Measurements from ENCODE around the gene CEP78.
A peak's percentile ranks its signal among the peaks of the same experiment; 100 is the strongest.

The CEP78 gene

DNA sequence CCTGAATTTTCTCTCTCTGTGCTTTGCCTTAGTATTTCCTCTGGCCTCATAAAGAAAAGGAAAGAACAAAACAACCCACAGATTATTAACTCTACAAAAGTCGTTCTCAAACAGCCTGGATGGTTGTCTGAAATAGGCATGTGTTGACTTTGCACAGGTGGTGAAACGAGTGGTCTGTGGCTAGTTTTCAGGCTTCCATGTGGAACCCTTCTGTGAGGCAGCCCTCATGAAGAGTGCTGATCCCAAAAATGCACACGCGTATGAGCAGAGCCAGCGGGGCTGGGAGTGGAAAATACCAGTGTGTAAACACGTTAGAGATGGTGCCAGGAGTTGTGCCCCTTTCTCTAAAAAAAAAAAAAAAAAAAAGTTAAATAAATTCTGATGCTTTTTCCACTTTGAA, 56.2 kb downstream of the CEP78 start:
- no peak for DNase-seq (ENCODE audit: low read depth)
- TF ChIP-seq, protein P1, sequence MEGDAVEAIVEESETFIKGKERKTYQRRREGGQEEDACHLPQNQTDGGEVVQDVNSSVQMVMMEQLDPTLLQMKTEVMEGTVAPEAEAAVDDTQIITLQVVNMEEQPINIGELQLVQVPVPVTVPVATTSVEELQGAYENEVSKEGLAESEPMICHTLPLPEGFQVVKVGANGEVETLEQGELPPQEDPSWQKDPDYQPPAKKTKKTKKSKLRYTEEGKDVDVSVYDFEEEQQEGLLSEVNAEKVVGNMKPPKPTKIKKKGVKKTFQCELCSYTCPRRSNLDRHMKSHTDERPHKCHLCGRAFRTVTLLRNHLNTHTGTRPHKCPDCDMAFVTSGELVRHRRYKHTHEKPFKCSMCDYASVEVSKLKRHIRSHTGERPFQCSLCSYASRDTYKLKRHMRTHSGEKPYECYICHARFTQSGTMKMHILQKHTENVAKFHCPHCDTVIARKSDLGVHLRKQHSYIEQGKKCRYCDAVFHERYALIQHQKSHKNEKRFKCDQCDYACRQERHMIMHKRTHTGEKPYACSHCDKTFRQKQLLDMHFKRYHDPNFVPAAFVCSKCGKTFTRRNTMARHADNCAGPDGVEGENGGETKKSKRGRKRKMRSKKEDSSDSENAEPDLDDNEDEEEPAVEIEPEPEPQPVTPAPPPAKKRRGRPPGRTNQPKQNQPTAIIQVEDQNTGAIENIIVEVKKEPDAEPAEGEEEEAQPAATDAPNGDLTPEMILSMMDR (conservative IDR thresholded peaks at IDR 0.05; ENCODE audit: control insufficient read depth, insufficient read depth, low read depth, low read length): no peak
- H3K4me3 ChIP-seq (ENCODE audit: control insufficient read depth, low read depth, low read length): no peak overlapping the region

- DNase-seq (ENCODE audit: low read depth): no peak
- H3K4me3 ChIP-seq (ENCODE audit: control insufficient read depth, low read depth, low read length): no peak overlapping the region
- TF ChIP-seq, protein P1 (conservative IDR thresholded peaks at IDR 0.05; ENCODE audit: control insufficient read depth, insufficient read depth, low read depth, low read length): no peak
Measured at GRCh38 chr9:78292716-78293497, 57.0 kb downstream of the CEP78 start.

- TF ChIP-seq, protein P1 (conservative IDR thresholded peaks at IDR 0.05; ENCODE audit: control insufficient read depth, insufficient read depth, low read depth, low read length): no peak
- no peak for DNase-seq (ENCODE audit: low read depth)
Measured at GRCh38 chr9:78294290-78295176, 58.7 kb downstream of the CEP78 start.

GRCh38 chr9:78295177-78295575, 59.3 kb downstream of the CEP78 start:
- TF ChIP-seq, protein P1 (conservative IDR thresholded peaks at IDR 0.05; ENCODE audit: control insufficient read depth, insufficient read depth, low read depth, low read length): no peak
- DNase-seq (ENCODE audit: low read depth): no peak

More at GRCh38 chr9:78294290-78295176, 58.7 kb downstream of the CEP78 start:
- H3K4me3 ChIP-seq (ENCODE audit: control insufficient read depth, low read depth, low read length): no peak overlapping the region

GRCh38 chr9:78295731-78296130, 59.9 kb downstream of the CEP78 start:
- peak overlapping the region; percentile 84 for H3K4me3 ChIP-seq (ENCODE audit: control insufficient read depth, low read depth, low read length)
- TF ChIP-seq, protein P1 (conservative IDR thresholded peaks at IDR 0.05; ENCODE audit: control insufficient read depth, insufficient read depth, low read depth, low read length): no peak
- DNase-seq (ENCODE audit: low read depth): peak; percentile 3

More at GRCh38 chr9:78295177-78295575, 59.3 kb downstream of the CEP78 start:
- no peak overlapping the region for H3K4me3 ChIP-seq (ENCODE audit: control insufficient read depth, low read depth, low read length)

DNA sequence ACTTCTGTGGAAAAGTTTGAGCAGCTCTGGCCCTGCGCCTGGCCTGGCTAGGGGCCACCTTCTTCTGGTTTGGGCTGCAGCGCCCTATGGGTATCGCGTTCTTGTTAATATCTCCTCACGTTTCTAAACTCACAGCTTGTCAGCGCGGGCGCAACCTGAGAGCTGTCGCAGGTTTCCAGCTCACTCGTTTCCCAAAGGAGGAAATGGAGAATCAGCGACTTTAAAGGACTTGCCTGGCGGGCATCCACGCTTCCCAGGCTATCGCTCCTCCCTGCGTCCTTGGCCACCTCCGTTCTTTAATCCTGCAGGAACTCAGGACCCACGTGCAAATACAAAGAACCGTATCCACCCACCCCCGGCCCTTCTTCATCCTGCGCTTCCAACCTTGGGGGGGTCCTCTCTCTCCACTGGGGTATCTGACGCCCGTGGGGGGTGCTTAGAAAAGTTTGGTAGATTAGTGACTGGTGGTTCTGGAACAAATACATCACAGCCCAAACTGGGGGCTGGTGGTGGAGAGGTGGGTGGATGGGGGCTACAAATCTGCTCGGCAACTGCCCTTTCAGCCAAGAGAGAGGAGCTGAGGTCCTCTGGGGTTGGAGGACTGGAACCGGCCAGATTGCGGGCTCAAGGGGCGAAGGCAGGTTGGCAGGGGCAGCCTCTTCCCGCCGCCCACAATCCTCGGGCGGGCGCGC, 60.5 kb downstream of the CEP78 start:
- H3K4me3 ChIP-seq (ENCODE audit: control insufficient read depth, low read depth, low read length): peak overlapping the region; percentile 84
- DNase-seq (ENCODE audit: low read depth): peak; percentile 35
- TF ChIP-seq, protein P1 (conservative IDR thresholded peaks at IDR 0.05; ENCODE audit: control insufficient read depth, insufficient read depth, low read depth, low read length): no peak

Data from fibroblast of mammary gland (primary cell).